CD14-positive monocyte (primary cell): Measurements from ENCODE around the gene ANKRD27. TPM values are rescaled to one million over a fixed set of nuclear protein-coding genes. Genes with fewer than 3 reads are reported as not detected.

Source experiments
- DNase-seq, 3 donors: peaks; one replicate each; pipeline ENCODE4 v3.0.0-alpha.2; 2011 to 2022
- H2AFZ ChIP-seq: 2 replicates; pipeline ENCODE4 v1.6.0; 2012; ENCODE audit warnings: mild to moderate bottlenecking, low read depth, low read length, inconsistent platforms; ENCODE audit not compliant: insufficient read depth, poor library complexity, severe bottlenecking
- H3K27ac ChIP-seq, 2 donors: 1 replicate in 1 of 2; 2 replicates in 1 of 2; pipeline ENCODE4 v1.5.1; 2012 to 2013; ENCODE audit warnings: low read length in 2 of 2, control low read depth in 1 of 2, inconsistent platforms in 1 of 2, low read depth in 1 of 2, mild to moderate bottlenecking in 1 of 2
- H3K27me3 ChIP-seq, 2 donors: one replicate each; pipeline versions ENCODE4 v1.6.0 to v1.6.1; 2011 to 2013; ENCODE audit warnings: low read length in 2 of 2; ENCODE audit not compliant: control insufficient read depth in 2 of 2, insufficient read depth in 2 of 2
- H3K36me3 ChIP-seq, 2 donors: replicated peaks in 1 of 2; 1 replicate in 1 of 2; 2 replicates in 1 of 2; pipeline versions ENCODE4 v1.5.1 to v1.6.1; 2012 to 2013; ENCODE audit warnings: low read length in 2 of 2, control low read depth in 1 of 2, inconsistent platforms in 1 of 2, mild to moderate bottlenecking in 1 of 2; ENCODE audit not compliant: insufficient read depth in 2 of 2, control insufficient read depth in 1 of 2
- H3K4me1 ChIP-seq, 2 donors: 1 replicate in 1 of 2; 2 replicates in 1 of 2; pipeline versions ENCODE4 v1.5.1 to v1.6.1; 2012 to 2013; ENCODE audit warnings: low read length in 2 of 2, control low read depth in 1 of 2, inconsistent platforms in 1 of 2, mild to moderate bottlenecking in 1 of 2, moderate library complexity in 1 of 2; ENCODE audit not compliant: insufficient read depth in 2 of 2, control insufficient read depth in 1 of 2
- H3K4me2 ChIP-seq: replicated peaks from 2 replicates; pipeline ENCODE3; 2012; ENCODE audit warnings: low read length, moderate library complexity, mild to moderate bottlenecking; ENCODE audit not compliant: poor library complexity, severe bottlenecking; ENCODE audit errors: extremely low read depth
- H3K4me3 ChIP-seq, 3 experiments: fragments of 200-600 bp in 1 of 3; sonication (generic) in 1 of 3; replicated peaks in 1 of 3; 1 replicate in 2 of 3; 2 replicates in 1 of 3; pipeline ENCODE4 v1.5.1; 2011 to 2013; ENCODE audit warnings: low read length in 3 of 3, mild to moderate bottlenecking in 3 of 3, control low read depth in 2 of 3, low read depth in 2 of 3, inconsistent platforms in 1 of 3, moderate library complexity in 1 of 3
- H3K79me2 ChIP-seq: 2 replicates; pipeline ENCODE4 v1.6.0; 2012; ENCODE audit warnings: mild to moderate bottlenecking, control low read depth, inconsistent platforms, low read length, moderate library complexity; ENCODE audit not compliant: insufficient read depth
- H3K9ac ChIP-seq: 2 replicates; pipeline ENCODE4 v1.6.0; 2017; ENCODE audit warnings: low read length, mild to moderate bottlenecking; ENCODE audit not compliant: insufficient read depth, poor library complexity, severe bottlenecking
- H3K9me3 ChIP-seq, 2 donors: replicated peaks in 1 of 2; 1 replicate in 1 of 2; 2 replicates in 1 of 2; pipeline versions ENCODE4 v1.5.1 to v1.6.1; 2012 to 2013; ENCODE audit warnings: low read length in 2 of 2, control low read depth in 1 of 2; ENCODE audit not compliant: control insufficient read depth in 1 of 2, insufficient read depth in 1 of 2
- H4K20me1 ChIP-seq: 2 replicates; pipeline ENCODE4 v1.6.0; 2012; ENCODE audit warnings: mild to moderate bottlenecking, low read length, control low read depth, moderate library complexity; ENCODE audit not compliant: insufficient read depth
- H3K27ac Mint-ChIP-seq, 7 donors: one replicate each; pipeline ENCODE4 v1.8.0; 2020; ENCODE audit warnings: mild to moderate bottlenecking in 7 of 7, mixed read lengths in 7 of 7, moderate library complexity in 6 of 7, inconsistent platforms in 2 of 7
- H3K27me3 Mint-ChIP-seq, 3 donors: one replicate each; pipeline ENCODE4 v1.8.0; 2021 to 2022; ENCODE audit warnings: low read depth in 3 of 3, mild to moderate bottlenecking in 3 of 3, mixed read lengths in 3 of 3, moderate library complexity in 3 of 3, inconsistent platforms in 1 of 3
- H3K36me3 Mint-ChIP-seq, 2 donors: one replicate each; pipeline ENCODE4 v1.8.0; 2020; ENCODE audit warnings: mixed read lengths in 2 of 2, inconsistent platforms in 1 of 2, mild to moderate bottlenecking in 1 of 2
- H3K4me1 Mint-ChIP-seq: one replicate; pipeline ENCODE4 v1.8.0; 2020; ENCODE audit warnings: mild to moderate bottlenecking, mixed read lengths
- H3K4me3 Mint-ChIP-seq, 2 donors: one replicate each; pipeline ENCODE4 v1.8.0; 2020; ENCODE audit warnings: mild to moderate bottlenecking in 2 of 2, mixed read lengths in 2 of 2, moderate library complexity in 1 of 2
- H3K9me3 Mint-ChIP-seq, 7 donors: one replicate each; pipeline ENCODE4 v1.8.0; 2020 to 2022; ENCODE audit warnings: mixed read lengths in 7 of 7, mild to moderate bottlenecking in 6 of 7, moderate library complexity in 6 of 7, inconsistent platforms in 2 of 7
- WGBS: methylation state at CpG from one replicate; pipeline ENCODE4 v1.1.5; 2013; ENCODE audit warnings: missing lambda C conversion rate; ENCODE audit not compliant: insufficient coverage; 5-methylcytosine and 5-hydroxymethylcytosine counted together
- intact Hi-C, 2 donors: fragments of 100-400 bp; cut with micrococcal nuclease; formaldehyde crosslinking; loops; one replicate each; pipeline versions ENCODE4 v1.15.0 to v1.15.1; 2023
- polyA plus RNA-seq, 3 donors: library from polyadenylated mRNA; depleted of rRNA in 1 of 3; unstranded in 2 of 3; stranded (reverse) in 1 of 3; fragments of 300-500 nt in 2 of 3; fragments of >200 nt in 1 of 3; fragmentation: Illumina TruSeq in 2 of 3; gene quantifications; 1 replicate in 2 of 3; 2 replicates in 1 of 3; pipeline ENCODE4 v1.2.3, GENCODE V29; 2012 to 2021
- TF ChIP-seq, protein P1 (sequence below): fragments of 200-600 bp; IDR thresholded peaks from one replicate; pipeline ENCODE4 v1.8.0; 2022; ENCODE audit warnings: antibody characterized with exemption, mild to moderate bottlenecking

Gene ANKRD27
- polyA plus RNA-seq, 3 donors: 8.7 to 17.5 (median 14.5) TPM

DNA sequence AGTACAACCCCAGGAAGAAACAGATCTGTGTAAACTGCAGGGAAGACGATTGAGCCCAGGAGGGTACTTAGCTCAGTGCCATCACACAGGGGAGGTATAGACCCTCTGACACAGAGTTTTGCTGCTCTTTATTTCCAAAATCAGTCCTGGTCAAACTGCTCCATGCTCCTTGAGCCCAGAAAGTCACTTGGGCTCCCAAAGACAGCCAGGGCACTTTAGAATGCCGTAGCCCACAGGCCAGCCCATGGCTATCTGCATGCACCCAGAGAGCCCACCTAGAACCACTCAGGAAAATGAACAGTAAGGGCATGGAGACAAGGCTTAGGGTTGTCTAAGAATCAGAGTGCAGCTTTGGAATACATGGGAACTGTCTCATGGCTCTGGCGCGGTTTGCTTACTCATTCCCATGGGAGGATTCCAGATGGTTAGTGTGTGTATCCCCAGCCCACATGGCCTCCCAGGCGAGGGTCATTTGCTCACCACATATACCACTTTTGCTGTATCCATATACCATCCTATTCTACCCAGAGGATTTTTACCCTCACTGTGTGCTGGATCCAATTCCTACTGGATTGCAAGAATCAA is 108.6 kb downstream of the ANKRD27 start:
- H3K27ac ChIP-seq: no peak overlapping the region
- peaks cover 2 to 4% of the 10 kb centered on the region in 2 donors for H3K27me3 ChIP-seq
- H3K27me3 Mint-ChIP-seq: peaks cover 19 to 36% (median 35%) of the 10 kb centered on the region in 3 donors
- no peaks in the 10 kb centered on the region for H3K4me1 ChIP-seq
- H3K9ac ChIP-seq: no peak overlapping the region
- DNase-seq: no peak
- no peaks in the 10 kb centered on the region for H3K36me3 Mint-ChIP-seq
- no peak overlapping the region for H2AFZ ChIP-seq
- H3K79me2 ChIP-seq: no peaks in the 10 kb centered on the region
- no peak overlapping the region for H3K4me3 ChIP-seq
- 100% methylated on average over 3 of the region's 5 CpGs for WGBS
- H3K36me3 ChIP-seq: no peaks in the 10 kb centered on the region
- no peaks in the 10 kb centered on the region for H3K9me3 ChIP-seq
- no peak overlapping the region for H3K4me3 Mint-ChIP-seq
- TF ChIP-seq, protein P1, sequence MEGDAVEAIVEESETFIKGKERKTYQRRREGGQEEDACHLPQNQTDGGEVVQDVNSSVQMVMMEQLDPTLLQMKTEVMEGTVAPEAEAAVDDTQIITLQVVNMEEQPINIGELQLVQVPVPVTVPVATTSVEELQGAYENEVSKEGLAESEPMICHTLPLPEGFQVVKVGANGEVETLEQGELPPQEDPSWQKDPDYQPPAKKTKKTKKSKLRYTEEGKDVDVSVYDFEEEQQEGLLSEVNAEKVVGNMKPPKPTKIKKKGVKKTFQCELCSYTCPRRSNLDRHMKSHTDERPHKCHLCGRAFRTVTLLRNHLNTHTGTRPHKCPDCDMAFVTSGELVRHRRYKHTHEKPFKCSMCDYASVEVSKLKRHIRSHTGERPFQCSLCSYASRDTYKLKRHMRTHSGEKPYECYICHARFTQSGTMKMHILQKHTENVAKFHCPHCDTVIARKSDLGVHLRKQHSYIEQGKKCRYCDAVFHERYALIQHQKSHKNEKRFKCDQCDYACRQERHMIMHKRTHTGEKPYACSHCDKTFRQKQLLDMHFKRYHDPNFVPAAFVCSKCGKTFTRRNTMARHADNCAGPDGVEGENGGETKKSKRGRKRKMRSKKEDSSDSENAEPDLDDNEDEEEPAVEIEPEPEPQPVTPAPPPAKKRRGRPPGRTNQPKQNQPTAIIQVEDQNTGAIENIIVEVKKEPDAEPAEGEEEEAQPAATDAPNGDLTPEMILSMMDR: no peak
- intact Hi-C loops: loop anchor here in 1 of 2 donors (5.0 kb wide), 1 partner anchor 229 kb away; no protein-coding TSS in a partner anchor
- H4K20me1 ChIP-seq: no peaks in the 10 kb centered on the region
- H3K9me3 Mint-ChIP-seq: no peaks in the 10 kb centered on the region
- H3K4me1 Mint-ChIP-seq: peaks cover 3% of the 10 kb centered on the region
- no peak overlapping the region for H3K27ac Mint-ChIP-seq
- no peak overlapping the region for H3K4me2 ChIP-seq

DNA sequence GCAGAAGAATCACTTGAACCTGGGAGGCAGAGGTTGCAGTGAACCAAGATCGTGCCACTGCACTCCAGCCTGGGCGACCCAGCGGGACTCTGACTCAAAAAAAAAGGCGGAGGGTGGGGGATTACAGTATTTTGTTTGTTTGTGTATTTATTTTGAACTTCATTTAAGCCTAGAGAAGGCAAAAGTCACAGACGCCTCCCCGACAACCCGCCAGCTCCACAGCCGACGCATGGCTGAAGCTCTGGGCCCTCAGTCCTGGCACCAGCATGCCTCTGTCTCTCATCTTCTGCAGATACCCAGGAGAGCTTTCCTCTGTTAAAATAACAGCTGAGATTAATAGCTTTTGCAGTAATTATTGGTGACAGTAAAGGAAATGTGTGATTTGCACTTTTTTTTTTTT is 111.2 kb downstream of the ANKRD27 start:
- Histone ChIP-seq H2AFZ (no peak overlapping the region), H3K4me2 (no peak overlapping the region), H3K9ac (no peak overlapping the region), H3K27me3 (peaks cover 0 to 5% of the 10 kb centered on the region in 2 donors), H3K36me3 (no peaks in the 10 kb centered on the region), H3K79me2 (no peaks in the 10 kb centered on the region), H3K4me3 (no peak overlapping the region), H3K4me1 (no peaks in the 10 kb centered on the region), H3K27ac (no peak overlapping the region), H4K20me1 (no peaks in the 10 kb centered on the region), H3K9me3 (no peaks in the 10 kb centered on the region)
- TF ChIP-seq, protein P1: no peak
- WGBS: 98% methylated on average over 9 of the region's 9 CpGs
- Mint-ChIP-seq H3K9me3 (no peaks in the 10 kb centered on the region), H3K4me1 (no peaks in the 10 kb centered on the region), H3K4me3 (no peak overlapping the region), H3K36me3 (no peaks in the 10 kb centered on the region), H3K27me3 (peaks cover 14 to 19% (median 17%) of the 10 kb centered on the region in 3 donors), H3K27ac (no peak overlapping the region)
- no peak for DNase-seq
- intact Hi-C loops: no loop called here
